ENCODE measurements around the gene ZNF23.

DNA sequence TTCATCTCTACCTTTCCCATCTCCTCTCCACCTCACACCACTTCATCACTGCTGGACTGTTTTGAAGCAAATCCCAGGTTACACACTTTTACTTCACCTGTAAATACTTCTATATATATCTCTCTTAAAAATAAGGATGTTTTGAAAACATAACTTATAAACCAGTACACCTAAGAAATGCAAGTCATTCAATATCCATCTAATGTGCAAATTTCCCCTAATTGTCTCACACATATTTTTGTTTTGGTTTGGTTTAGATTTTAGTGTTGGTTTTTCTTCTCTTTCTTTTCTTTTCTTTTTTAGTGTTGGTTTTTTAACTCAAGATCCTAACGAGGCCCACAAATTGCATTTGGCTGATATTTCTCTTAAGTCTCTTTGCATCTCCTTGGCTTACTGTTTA, 45.0 kb upstream of the ZNF23 start:
- TF ChIP-seq, protein P1, sequence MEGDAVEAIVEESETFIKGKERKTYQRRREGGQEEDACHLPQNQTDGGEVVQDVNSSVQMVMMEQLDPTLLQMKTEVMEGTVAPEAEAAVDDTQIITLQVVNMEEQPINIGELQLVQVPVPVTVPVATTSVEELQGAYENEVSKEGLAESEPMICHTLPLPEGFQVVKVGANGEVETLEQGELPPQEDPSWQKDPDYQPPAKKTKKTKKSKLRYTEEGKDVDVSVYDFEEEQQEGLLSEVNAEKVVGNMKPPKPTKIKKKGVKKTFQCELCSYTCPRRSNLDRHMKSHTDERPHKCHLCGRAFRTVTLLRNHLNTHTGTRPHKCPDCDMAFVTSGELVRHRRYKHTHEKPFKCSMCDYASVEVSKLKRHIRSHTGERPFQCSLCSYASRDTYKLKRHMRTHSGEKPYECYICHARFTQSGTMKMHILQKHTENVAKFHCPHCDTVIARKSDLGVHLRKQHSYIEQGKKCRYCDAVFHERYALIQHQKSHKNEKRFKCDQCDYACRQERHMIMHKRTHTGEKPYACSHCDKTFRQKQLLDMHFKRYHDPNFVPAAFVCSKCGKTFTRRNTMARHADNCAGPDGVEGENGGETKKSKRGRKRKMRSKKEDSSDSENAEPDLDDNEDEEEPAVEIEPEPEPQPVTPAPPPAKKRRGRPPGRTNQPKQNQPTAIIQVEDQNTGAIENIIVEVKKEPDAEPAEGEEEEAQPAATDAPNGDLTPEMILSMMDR (IDR thresholded peaks at IDR 0.05) = no peak
- TF ChIP-seq POLR2A (IDR thresholded peaks at IDR 0.05) = no peak
